SKM-1 (cell line): ENCODE data around the gene B3GLCT.

ENCODE experiments used
- DNase-seq: peaks from one replicate; lab custom pipeline; 2025; ENCODE audit not compliant: unreplicated experiment; lab: John Stamatoyannopoulos, UW

Gene B3GLCT

GRCh38 chr13:31267126-31267784, 67.5 kb downstream of the B3GLCT start:
- no peak for DNase-seq

- DNase-seq = no peak
These were observed 74.6 kb downstream of the B3GLCT start for GRCh38 chr13:31274390-31274789.

- no peak for DNase-seq
These were observed 76.6 kb downstream of the B3GLCT start for GRCh38 chr13:31276421-31276820.

GRCh38 chr13:31278869-31279268, 79.1 kb downstream of the B3GLCT start:
- DNase-seq = no peak

GRCh38 chr13:31282741-31283455, 83.1 kb downstream of the B3GLCT start:
- DNase-seq = peak; percentile 23

GRCh38 chr13:31286930-31287329, 87.2 kb downstream of the B3GLCT start:
- no peak for DNase-seq

- no peak for DNase-seq
These were observed 101.3 kb downstream of the B3GLCT start for GRCh38 chr13:31301119-31301518.

- DNase-seq = no peak
These were observed 110.6 kb downstream of the B3GLCT start for GRCh38 chr13:31310356-31310755.

- no peak for DNase-seq
These were observed 111.0 kb downstream of the B3GLCT start for GRCh38 chr13:31310786-31311185.

GRCh38 chr13:31311921-31312320, 112.1 kb downstream of the B3GLCT start:
- DNase-seq = no peak

GRCh38 chr13:31314961-31315360, 115.2 kb downstream of the B3GLCT start:
- DNase-seq = no peak

- no peak for DNase-seq
These were observed 121.2 kb downstream of the B3GLCT start for GRCh38 chr13:31320946-31321345.

GRCh38 chr13:31321457-31321856, 121.7 kb downstream of the B3GLCT start:
- no peak for DNase-seq

GRCh38 chr13:31322026-31322425, 122.3 kb downstream of the B3GLCT start:
- no peak for DNase-seq

GRCh38 chr13:31322702-31323405, 123.1 kb downstream of the B3GLCT start:
- DNase-seq = no peak

- DNase-seq = no peak
These were observed 127.5 kb downstream of the B3GLCT start for GRCh38 chr13:31327182-31327860.

- no peak for DNase-seq
These were observed 128.9 kb downstream of the B3GLCT start for GRCh38 chr13:31328549-31329235.

GRCh38 chr13:31330236-31330635, 130.5 kb downstream of the B3GLCT start:
- DNase-seq = no peak

GRCh38 chr13:31331068-31331467, 131.3 kb downstream of the B3GLCT start:
- no peak for DNase-seq

- no peak for DNase-seq
These were observed 134.8 kb downstream of the B3GLCT start for GRCh38 chr13:31334547-31334946.

GRCh38 chr13:31334994-31335557, 135.3 kb downstream of the B3GLCT start:
- no peak for DNase-seq
